Stimulated activated CD4-positive, alpha-beta T cell treated with anti-CD3 and anti-CD28 coated beads, TNF-alpha, amount 100 ng/mL, for 1 hour (primary cell): ENCODE data around the gene ZNF764.
"Not testable (repeated sequence)": the region's sequence is repeated elsewhere in the genome, so short reads cannot be mapped to it uniquely, and the experiment has no call there.

Experiments used
- DNase-seq, 3 donors: peaks; one replicate each; pipeline ENCODE4 v3.0.0-alpha.2; 2020; ENCODE audit warnings: low read depth in 3 of 3, low spot score in 1 of 3

ZNF764 gene

DNA sequence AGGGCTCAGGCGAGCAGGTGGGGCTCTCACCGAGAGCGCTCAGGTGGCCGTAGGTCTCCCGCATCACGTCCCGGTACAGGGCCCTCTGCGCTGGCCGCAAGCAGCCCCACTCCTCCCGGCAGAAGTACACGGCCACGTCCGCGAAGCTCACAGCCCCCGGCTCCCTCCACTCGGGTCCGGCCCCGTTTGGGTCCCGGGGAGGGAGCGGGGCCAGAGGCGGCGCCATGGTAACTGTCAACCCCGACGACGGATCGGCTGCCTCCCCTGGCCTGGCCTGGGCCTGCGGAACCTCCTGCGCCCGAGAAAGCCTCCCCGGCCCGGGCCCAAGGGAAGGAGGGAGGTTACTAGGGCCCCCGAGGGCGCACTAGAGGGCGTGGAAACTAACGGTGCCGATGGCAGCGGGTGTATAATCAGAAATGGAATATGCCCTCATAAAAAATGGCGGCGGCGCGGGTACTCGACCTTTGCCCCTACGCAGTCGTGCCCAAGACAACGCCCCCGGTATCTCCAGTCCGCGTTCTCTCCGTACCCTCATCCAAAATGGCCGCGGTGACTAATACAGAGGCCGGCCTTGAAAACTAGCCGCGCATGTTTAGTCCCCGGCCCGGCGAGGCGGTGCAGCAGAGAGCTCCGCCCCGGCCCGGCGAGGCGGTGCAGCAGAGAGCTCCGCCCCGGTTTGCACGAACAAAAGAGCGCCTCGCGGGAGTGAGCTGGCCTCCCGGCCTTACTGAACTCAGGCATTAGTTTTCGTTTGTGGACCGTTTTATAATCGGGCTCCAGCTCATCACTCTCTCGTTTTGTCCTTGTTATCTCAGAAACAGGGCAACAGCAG lies at the start of gene ZNF764:
Gene ZNF764, minus strand, starts transcription at position 418 of the 832 bp plus-strand sequence. Its CDS starts 192 bp downstream, at position 226.
- peak; percentile 88 to 95 (median 94) for DNase-seq

- no peak for DNase-seq
Measured at GRCh38 chr16:30606004-30606403, 47.8 kb upstream of the ZNF764 start.

DNA sequence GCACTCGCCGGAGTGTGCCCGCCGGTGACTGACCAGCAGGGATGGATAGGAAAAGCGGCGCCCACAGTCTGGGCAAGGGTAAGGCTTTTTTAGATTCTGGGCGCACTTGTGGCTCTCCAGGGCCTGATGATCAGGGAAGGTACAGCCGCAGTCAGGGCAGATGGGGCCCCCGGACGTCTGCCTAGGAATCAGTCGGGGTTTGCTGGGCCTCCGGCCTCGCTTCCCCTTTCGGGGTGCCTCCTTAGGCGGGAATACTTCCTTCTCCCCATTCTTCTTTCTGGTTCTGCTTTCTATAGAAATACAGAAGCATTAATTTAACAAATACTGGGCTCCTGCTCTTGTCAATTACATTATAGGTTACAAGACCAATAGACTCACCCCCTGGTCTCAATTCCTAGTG lies 47.0 kb upstream of the ZNF764 start:
- DNase-seq = no peak

GRCh38 chr16:30604316-30604947 lies 46.3 kb upstream of the ZNF764 start:
- DNase-seq = no peak

DNA sequence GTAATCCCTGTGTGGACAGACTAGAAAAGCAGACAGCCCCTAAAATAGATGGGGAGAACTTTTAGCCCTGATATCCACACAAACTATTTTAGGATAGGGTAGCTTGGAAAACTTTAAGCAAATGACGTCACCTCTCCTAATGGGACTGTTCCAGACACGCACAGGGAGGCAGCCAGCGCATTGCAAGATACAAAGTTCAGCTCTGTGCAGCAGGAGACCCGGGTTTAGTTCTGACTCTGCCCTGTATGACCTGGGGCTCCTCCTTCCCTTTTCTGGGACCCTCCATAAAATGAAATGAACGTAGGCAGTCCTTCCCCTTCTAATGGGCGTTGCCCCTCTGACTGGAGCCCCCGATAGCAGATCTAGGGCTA lies 45.8 kb upstream of the ZNF764 start:
- no peak for DNase-seq

GRCh38 chr16:30602616-30603277 lies 44.6 kb upstream of the ZNF764 start:
- no peak for DNase-seq

- no peak for DNase-seq
Measured at GRCh38 chr16:30601966-30602365, 43.8 kb upstream of the ZNF764 start.

- DNase-seq = no peak
Measured at GRCh38 chr16:30600929-30601328, 42.8 kb upstream of the ZNF764 start.

DNA sequence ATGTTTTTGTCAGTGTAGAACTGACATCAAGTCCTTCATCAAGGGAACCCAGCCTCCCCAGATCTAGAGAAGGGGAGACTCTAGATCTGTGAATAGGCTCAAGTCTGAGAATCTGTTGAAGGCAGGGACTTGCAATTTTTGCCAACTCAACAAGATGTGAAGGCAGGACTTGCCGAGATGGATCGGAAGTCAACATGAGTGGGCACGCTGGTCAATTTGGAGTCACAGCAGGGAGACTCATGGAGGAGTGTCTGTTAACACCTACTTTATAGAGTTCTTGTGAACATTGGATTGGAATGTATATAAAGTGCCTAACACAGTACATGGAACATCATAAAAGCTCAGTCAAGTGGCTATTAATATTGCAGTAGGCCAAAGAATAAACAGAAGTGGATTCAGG lies 42.0 kb upstream of the ZNF764 start:
- no peak for DNase-seq

GRCh38 chr16:30592871-30593270 lies 34.7 kb upstream of the ZNF764 start:
- DNase-seq = no peak

GRCh38 chr16:30590869-30591268 lies 32.7 kb upstream of the ZNF764 start:
- DNase-seq = not testable (repeated sequence)

- not testable (repeated sequence) for DNase-seq
Measured at GRCh38 chr16:30589582-30589981, 31.4 kb upstream of the ZNF764 start.

GRCh38 chr16:30588651-30589050 lies 30.5 kb upstream of the ZNF764 start:
- no peak for DNase-seq

DNA sequence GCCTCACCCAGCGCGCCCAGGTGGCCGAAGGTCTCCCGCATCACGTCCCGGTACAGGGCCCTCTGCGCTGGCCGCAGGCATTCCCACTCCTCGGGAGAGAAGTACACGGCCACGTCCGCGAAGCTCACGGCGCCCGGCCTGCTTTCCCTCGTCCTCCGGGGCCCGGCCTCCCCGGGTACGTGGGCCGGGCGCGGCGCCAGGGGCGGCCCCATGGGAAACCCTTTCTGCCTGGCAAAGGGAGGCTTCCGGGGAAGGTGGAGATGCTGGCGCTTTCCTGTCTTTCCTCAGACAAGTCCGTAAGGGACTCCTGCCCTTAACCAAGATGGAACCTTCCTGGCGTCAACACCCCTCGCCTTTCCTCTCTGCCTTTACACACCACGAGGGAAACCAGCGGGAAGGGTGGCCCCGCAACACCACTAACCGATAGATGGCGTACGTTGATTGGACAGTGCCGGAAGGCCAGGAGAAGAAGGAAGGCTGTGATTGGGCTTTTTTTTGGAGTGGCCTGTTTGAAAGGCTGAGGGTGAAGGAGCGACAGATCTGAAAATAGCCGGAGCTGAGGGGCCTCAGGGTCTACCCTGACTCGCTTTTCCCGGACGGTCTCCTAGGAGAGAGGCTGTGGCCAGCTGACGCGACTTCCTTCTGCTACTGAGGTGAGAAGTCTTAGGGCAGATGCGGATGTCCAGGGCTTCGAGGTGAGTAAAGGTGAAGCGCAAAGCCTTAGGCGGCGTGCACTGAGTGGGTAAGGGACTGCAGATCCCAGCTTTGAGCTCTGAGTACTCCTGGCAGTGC lies 27.4 kb upstream of the ZNF764 start, which contains the start of gene ZNF785:
Gene ZNF785, minus strand, starts transcription at position 298 of the 792 bp plus-strand sequence. Its CDS starts 86 bp downstream, at position 212.
- peak; percentile 72 to 81 (median 79) for DNase-seq

- no peak for DNase-seq
Measured at GRCh38 chr16:30585022-30585399, 26.8 kb upstream of the ZNF764 start.

- DNase-seq = no peak
Measured at GRCh38 chr16:30582611-30583340, 24.6 kb upstream of the ZNF764 start.

DNA sequence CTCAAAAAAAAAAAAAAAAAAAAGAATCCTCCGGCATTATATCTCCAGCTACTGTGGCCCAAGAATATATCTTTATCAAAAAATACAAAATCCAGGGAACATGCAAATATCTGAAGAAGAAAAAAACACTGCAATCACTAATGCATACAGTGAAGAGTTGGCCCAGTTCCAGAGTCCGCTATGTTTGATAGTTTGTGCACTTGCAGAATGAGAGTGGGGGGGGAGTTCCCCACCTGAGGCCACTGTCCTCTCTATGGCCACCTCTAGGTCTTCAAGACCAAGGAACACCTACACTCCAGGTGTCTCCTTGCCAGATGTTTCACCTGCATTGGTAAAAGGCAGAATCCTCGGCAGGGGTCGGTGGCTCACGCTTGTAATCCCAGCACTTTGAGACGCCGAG lies 23.3 kb upstream of the ZNF764 start:
- no peak for DNase-seq

DNA sequence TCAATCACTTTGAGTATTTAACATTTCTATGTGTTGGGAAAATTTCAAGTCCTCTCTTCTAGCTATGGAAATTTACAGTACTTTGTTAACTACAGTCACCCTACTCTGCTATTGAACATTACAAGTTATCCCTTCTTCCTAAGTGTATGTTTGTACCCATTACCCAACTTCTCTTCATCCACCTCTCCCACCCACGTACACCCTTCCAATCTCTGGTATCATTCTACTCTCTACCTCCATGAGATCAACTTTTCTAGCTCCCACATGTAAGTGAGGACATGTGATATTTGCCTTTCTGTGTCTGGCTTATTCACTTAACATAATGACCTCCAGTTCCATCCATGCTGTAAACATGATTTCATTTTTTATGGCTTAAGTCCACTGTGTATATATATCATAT lies 16.5 kb upstream of the ZNF764 start:
- no peak for DNase-seq

DNA sequence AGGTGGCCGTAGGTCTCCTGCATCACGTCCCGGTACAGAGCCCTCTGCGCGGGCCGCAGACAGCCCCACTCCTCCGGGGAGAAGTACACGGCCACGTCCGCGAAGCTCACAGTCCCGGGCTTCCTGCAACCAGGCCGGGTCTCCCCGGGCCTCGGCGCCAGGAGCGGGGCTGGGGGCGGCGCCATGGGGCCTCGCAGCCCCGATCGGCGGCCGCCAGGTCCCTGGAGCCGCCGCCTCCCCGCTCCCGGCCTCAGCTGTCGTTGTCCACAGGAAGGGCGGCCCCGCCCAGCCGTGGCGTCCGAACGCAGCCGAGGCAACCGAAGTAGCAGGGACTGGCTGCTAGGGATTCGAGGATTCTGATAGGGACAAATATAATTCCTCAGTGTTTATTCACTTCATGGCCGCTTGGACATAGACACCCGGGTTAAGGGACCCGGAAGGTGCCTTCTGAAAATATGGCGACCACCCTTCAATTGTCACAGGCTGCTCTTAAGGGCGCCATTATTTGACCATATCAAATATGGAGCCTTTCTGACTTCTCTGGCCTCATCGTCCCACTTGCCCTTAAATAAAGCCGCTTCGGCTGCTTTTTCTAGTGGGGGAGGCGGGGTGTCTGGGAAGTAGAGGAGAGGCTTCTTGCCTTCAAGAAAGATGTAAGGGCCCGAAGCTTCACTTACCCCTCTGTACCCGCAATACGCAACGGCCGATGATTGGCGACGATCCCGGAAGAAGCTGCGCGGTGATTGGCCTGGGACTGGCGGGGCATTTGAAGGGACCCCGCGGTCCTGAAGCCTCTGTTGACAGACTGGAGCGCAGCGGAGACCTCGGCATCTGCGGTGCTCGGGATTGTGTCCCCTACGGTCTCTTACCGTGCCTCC lies 13.5 kb upstream of the ZNF764 start, which contains the start of gene ZNF688:
Gene ZNF688, minus strand, starts transcription at position 270 of the 878 bp plus-strand sequence. Its CDS starts 85 bp downstream, at position 185.
- DNase-seq = peak; percentile 75 to 94 (median 89)
